ENCODE data around the gene GRM5. TPM values are rescaled to one million over a fixed set of nuclear protein-coding genes. Genes with fewer than 3 reads are reported as not detected.
"Not testable (repeated sequence)": the region's sequence is repeated elsewhere in the genome, so short reads cannot be mapped to it uniquely, and the experiment has no call there.

The GRM5 gene
- total RNA-seq, 1 experiment from 2014 or later: 0.03 TPM

DNA sequence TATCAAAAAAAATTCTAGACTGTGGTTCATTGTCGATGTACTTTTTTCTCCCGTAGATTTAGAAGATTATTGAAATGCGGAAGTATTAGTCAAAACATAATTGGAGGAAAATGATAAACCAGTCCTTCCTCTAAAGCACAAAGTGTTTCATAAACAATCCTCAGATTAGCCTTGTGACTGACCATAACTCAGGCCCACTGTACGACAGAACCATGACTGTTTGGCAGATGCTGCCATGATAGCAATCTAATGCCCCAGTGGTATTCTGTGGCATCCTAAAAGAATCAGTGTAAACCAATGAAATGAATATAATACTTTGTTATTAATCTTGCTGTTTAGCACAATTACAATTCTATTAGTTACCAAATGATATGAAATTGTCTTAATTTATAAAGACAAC, 601.3 kb downstream of the GRM5 start:
- ChIA-PET CTCF (no interaction called here), POLR2A (no interaction called here)
- no TSS peak for BruUV-seq (replicated peaks)
- in situ Hi-C loops (cut with HindIII; ENCODE audit: low pct_unique_long_range_greater_than_20kb, low sequenced_read_pairs) (no loop called here), intact Hi-C loops (cut with micrococcal nuclease; ENCODE audit: unreplicated experiment) (no loop called here)
- no peaks in the 10 kb centered on the region for H3K36me3 ChIP-seq (ENCODE audit: control insufficient read depth, insufficient read depth, low read length)
- H3K27me3 ChIP-seq (ENCODE audit: control insufficient read depth, insufficient read depth, low read length): no peaks in the 10 kb centered on the region
- ATAC-seq: no peak
- TF ChIP-seq, protein P1, sequence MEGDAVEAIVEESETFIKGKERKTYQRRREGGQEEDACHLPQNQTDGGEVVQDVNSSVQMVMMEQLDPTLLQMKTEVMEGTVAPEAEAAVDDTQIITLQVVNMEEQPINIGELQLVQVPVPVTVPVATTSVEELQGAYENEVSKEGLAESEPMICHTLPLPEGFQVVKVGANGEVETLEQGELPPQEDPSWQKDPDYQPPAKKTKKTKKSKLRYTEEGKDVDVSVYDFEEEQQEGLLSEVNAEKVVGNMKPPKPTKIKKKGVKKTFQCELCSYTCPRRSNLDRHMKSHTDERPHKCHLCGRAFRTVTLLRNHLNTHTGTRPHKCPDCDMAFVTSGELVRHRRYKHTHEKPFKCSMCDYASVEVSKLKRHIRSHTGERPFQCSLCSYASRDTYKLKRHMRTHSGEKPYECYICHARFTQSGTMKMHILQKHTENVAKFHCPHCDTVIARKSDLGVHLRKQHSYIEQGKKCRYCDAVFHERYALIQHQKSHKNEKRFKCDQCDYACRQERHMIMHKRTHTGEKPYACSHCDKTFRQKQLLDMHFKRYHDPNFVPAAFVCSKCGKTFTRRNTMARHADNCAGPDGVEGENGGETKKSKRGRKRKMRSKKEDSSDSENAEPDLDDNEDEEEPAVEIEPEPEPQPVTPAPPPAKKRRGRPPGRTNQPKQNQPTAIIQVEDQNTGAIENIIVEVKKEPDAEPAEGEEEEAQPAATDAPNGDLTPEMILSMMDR (IDR thresholded peaks at IDR 0.05): no peak
- TF ChIP-seq, protein P2, sequence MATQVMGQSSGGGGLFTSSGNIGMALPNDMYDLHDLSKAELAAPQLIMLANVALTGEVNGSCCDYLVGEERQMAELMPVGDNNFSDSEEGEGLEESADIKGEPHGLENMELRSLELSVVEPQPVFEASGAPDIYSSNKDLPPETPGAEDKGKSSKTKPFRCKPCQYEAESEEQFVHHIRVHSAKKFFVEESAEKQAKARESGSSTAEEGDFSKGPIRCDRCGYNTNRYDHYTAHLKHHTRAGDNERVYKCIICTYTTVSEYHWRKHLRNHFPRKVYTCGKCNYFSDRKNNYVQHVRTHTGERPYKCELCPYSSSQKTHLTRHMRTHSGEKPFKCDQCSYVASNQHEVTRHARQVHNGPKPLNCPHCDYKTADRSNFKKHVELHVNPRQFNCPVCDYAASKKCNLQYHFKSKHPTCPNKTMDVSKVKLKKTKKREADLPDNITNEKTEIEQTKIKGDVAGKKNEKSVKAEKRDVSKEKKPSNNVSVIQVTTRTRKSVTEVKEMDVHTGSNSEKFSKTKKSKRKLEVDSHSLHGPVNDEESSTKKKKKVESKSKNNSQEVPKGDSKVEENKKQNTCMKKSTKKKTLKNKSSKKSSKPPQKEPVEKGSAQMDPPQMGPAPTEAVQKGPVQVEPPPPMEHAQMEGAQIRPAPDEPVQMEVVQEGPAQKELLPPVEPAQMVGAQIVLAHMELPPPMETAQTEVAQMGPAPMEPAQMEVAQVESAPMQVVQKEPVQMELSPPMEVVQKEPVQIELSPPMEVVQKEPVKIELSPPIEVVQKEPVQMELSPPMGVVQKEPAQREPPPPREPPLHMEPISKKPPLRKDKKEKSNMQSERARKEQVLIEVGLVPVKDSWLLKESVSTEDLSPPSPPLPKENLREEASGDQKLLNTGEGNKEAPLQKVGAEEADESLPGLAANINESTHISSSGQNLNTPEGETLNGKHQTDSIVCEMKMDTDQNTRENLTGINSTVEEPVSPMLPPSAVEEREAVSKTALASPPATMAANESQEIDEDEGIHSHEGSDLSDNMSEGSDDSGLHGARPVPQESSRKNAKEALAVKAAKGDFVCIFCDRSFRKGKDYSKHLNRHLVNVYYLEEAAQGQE (IDR thresholded peaks at IDR 0.05; ENCODE audit: insufficient read depth in 1 of 2, low read depth in 2 of 2, low read length in 1 of 2): no peak
- no peak for DNase-seq (ENCODE audit: low read depth, low spot score)
- no peaks in the 10 kb centered on the region for H3K9me3 ChIP-seq (ENCODE audit: control insufficient read depth, insufficient read depth, low read depth, low read length)
- H3K4me1 ChIP-seq (ENCODE audit: control insufficient read depth, insufficient read depth, low read length): no peaks in the 10 kb centered on the region
- no peak overlapping the region for H3K27ac ChIP-seq (ENCODE audit: low read length)
- H3K4me3 ChIP-seq (ENCODE audit: low read depth in 2 of 2, low read length in 2 of 2): no peak overlapping the region

DNA sequence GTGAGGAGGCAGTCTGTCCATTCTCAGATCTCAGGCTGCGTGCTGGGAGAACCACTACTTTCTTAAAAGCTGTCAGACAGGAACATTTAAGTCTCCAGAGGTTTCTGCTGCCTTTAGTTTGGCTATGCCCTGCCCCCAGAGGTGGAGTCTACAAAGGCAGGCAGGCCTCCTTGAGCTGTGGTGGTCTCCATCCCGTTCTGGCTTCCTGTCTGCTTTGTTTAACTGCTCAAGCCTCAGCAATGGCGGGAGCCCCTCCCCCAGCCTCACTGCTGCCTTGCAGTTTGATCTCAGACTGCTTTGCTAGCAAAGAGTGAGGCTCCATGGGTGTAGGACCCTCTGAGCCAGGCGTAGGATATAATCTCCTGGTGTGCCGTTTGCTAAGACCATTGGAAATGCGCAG, 602.5 kb downstream of the GRM5 start:
- DNase-seq (ENCODE audit: low read depth, low spot score); CTCF ChIA-PET; BruUV-seq (replicated peaks): not testable (repeated sequence)

DNA sequence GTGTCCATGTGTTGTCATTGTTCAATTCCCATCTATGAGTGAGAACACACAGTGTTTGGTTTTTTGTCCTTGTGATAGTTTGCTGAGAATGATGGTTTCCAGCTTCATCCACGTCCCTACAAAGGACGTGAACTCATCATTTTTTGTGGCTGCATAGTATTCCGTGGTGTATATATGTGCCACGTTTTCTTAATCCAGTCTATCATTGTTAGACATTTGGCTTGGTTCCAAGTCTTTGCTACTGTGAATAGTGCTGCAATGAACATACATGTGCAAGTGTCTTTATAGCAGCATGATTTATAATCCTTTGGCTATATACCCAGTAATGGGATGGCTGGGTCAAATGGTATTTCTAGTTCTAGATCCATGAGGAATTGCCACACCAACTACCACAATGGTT, 607.7 kb downstream of the GRM5 start:
- in situ Hi-C loops (cut with HindIII; ENCODE audit: low pct_unique_long_range_greater_than_20kb, low sequenced_read_pairs): not testable (repeated sequence)

More for the DNA sequence above, 602.5 kb downstream of the GRM5 start:
- in situ Hi-C loops (cut with HindIII; ENCODE audit: low pct_unique_long_range_greater_than_20kb, low sequenced_read_pairs); H3K27ac ChIP-seq (ENCODE audit: low read length); POLR2A ChIA-PET; H3K9me3 ChIP-seq (ENCODE audit: control insufficient read depth, insufficient read depth, low read depth, low read length); ATAC-seq; H3K27me3 ChIP-seq (ENCODE audit: control insufficient read depth, insufficient read depth, low read length); H3K36me3 ChIP-seq (ENCODE audit: control insufficient read depth, insufficient read depth, low read length); H3K4me1 ChIP-seq (ENCODE audit: control insufficient read depth, insufficient read depth, low read length); intact Hi-C loops (cut with micrococcal nuclease; ENCODE audit: unreplicated experiment); H3K4me3 ChIP-seq (ENCODE audit: low read depth in 2 of 2, low read length in 2 of 2): not testable (repeated sequence)

DNA sequence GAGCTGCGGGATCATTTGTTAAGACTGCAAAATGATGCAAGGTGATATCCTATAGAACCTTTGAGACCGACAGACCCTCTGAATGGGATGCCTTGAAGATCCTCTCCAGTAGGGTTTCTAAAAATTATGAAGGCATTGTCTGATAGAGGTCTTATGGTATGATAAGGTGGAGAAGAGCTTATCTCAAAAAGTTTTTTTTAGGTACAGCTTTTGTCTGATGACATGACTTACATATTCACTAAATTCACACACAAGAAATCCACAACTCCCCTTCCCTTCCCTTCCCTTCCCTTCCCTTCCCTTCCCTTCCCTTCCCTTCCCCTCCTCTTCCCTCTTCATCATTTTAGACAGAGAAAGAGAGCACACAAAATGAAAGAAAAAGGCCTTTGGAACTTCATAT, 609.8 kb downstream of the GRM5 start:
- Histone ChIP-seq H3K36me3 (ENCODE audit: control insufficient read depth, insufficient read depth, low read length) (no peaks in the 10 kb centered on the region), H3K27me3 (ENCODE audit: control insufficient read depth, insufficient read depth, low read length) (no peaks in the 10 kb centered on the region; the same call in 1 of the 2 replicates), H3K4me1 (ENCODE audit: control insufficient read depth, insufficient read depth, low read length) (no peaks in the 10 kb centered on the region), H3K9me3 (ENCODE audit: control insufficient read depth, insufficient read depth, low read depth, low read length) (no peaks in the 10 kb centered on the region), H3K4me3 (ENCODE audit: low read depth in 2 of 2, low read length in 2 of 2) (no peak overlapping the region), H3K27ac (ENCODE audit: low read length) (no peak overlapping the region)
- ATAC-seq (no peak), DNase-seq (ENCODE audit: low read depth, low spot score) (no peak)
- in situ Hi-C loops (cut with HindIII; ENCODE audit: low pct_unique_long_range_greater_than_20kb, low sequenced_read_pairs) (no loop called here), intact Hi-C loops (cut with micrococcal nuclease; ENCODE audit: unreplicated experiment) (no loop called here)
- no peak for TF ChIP-seq POLR2AphosphoS5 (IDR thresholded peaks at IDR 0.05; ENCODE audit: low read depth, low read length)
- TF ChIP-seq, protein P2 (IDR thresholded peaks at IDR 0.05; ENCODE audit: insufficient read depth in 1 of 2, low read depth in 2 of 2, low read length in 1 of 2): no peak
- TF ChIP-seq, protein P1 (IDR thresholded peaks at IDR 0.05): no peak
- TF ChIP-seq SIN3A (IDR thresholded peaks at IDR 0.05; ENCODE audit: borderline replicate concordance, insufficient read depth, low read depth, low read length): no peak
- no peak for TF ChIP-seq TCF7L2 (IDR thresholded peaks at IDR 0.05; ENCODE audit: low read depth, low read length)
- CTCF ChIA-PET: no interaction called here
- POLR2A ChIA-PET: no interaction called here
- no TSS peak for BruUV-seq (replicated peaks)

More for the DNA sequence above, 607.7 kb downstream of the GRM5 start:
- H3K9me3 ChIP-seq (ENCODE audit: control insufficient read depth, insufficient read depth, low read depth, low read length); ATAC-seq; H3K36me3 ChIP-seq (ENCODE audit: control insufficient read depth, insufficient read depth, low read length); H3K4me3 ChIP-seq (ENCODE audit: low read depth in 2 of 2, low read length in 2 of 2); H3K27ac ChIP-seq (ENCODE audit: low read length); POLR2A ChIA-PET; CTCF ChIA-PET; BruUV-seq (replicated peaks); DNase-seq (ENCODE audit: low read depth, low spot score); intact Hi-C loops (cut with micrococcal nuclease; ENCODE audit: unreplicated experiment); H3K4me1 ChIP-seq (ENCODE audit: control insufficient read depth, insufficient read depth, low read length); H3K27me3 ChIP-seq (ENCODE audit: control insufficient read depth, insufficient read depth, low read length): not testable (repeated sequence)

Data from Panc1 (cell line).